Body of pancreas (tissue), 4 donors: ENCODE data around the gene KLF6.

ENCODE experiments used
- CTCF ChIP-seq, 7 experiments: fragments of 450-650 bp in 4 of 7; fragments of 200-600 bp in 3 of 7; sonication (generic) in 3 of 7; IDR thresholded peaks; one replicate each; pipeline ENCODE4 v1.5.1; 2016 to 2019; ENCODE audit warnings: antibody characterized with exemption in 7 of 7
- POLR2A ChIP-seq, 3 donors: fragments of 450-650 bp; IDR thresholded peaks; one replicate each; pipeline ENCODE4 v1.6.1; 2016; ENCODE audit warnings: antibody characterized with exemption in 3 of 3, mild to moderate bottlenecking in 2 of 3

- TF ChIP-seq POLR2A (IDR thresholded peaks at IDR 0.05) (peak in 1 of 3 donors; percentile 4), CTCF (IDR thresholded peaks at IDR 0.05) (no peak)
Measured at GRCh38 chr10:3805201-3805790, 20.3 kb upstream of the KLF6 start.
